K562 (cell line): ENCODE results near the gene EEF1AKMT4. TPM values are rescaled to one million over a fixed set of nuclear protein-coding genes. Genes with fewer than 3 reads are reported as not detected.
A peak's percentile ranks its signal among the peaks of the same experiment; 100 is the strongest.

ENCODE experiments used
- ATAC-seq: fragments of 200-7000 bp; cut with Tn5 transposase; 3 replicates; pipeline ENCODE4 v1.9.1; 2020; ENCODE audit warnings: moderate library complexity
- BruUV-seq: library from RNA; stranded (reverse); fragments of 400-500 nt; replicated peaks from 2 replicates; lab custom pipeline; 2021; lab: Mats Ljungman, UMichigan
- CTCF ChIA-PET: fragments of 300-600 bp; formaldehyde crosslinking; extraction: SDS; loops from one replicate; lab custom pipeline; 2021; ENCODE audit warnings: low intra/inter-chr PET ratio; lab: Yijun Ruan, JAX
- POLR2A ChIA-PET: fragments of 300-600, 350-650 bp; sonication (Branson Sonifier 250); formaldehyde crosslinking; extraction: SDS; loops from one replicate; lab custom pipeline; 2021; ENCODE audit warnings: antibody characterized with exemption, inconsistent platforms; lab: Yijun Ruan, JAX
- DNase-seq, 4 experiments: peaks; one replicate each; pipeline versions ENCODE4 v3.0.0 to v3.0.0-alpha.2; 2011 to 2018; ENCODE audit warnings: low spot score in 3 of 4, mixed read lengths in 3 of 4; ENCODE audit errors: extremely low read depth in 1 of 4
- FAIRE-seq: peaks from 2 replicates; lab custom pipeline; 2011; peaks lifted over from hg19 to GRCh38; lab: Jason Lieb, UNC
- H2AFZ ChIP-seq: 2 replicates; pipeline ENCODE4 v1.6.0; 2011; ENCODE audit warnings: low read depth, low read length, control low read depth, inconsistent platforms
- H3K27ac ChIP-seq: fragments of 200-600 bp; 3 replicates; pipeline ENCODE4 v1.8.0; 2011; ENCODE audit warnings: low read depth, mild to moderate bottlenecking, control low read depth, inconsistent platforms, low read length, moderate library complexity, mixed read lengths; ENCODE audit errors: extremely low read depth
- H3K27me3 ChIP-seq, 2 experiments: fragments of 300-600 bp in 1 of 2; 2 replicates in 1 of 2; 3 replicates in 1 of 2; pipeline versions ENCODE4 v1.6.0 to v1.8.0; 2011; ENCODE audit warnings: inconsistent platforms in 2 of 2, low read length in 2 of 2, mild to moderate bottlenecking in 1 of 2, mixed read lengths in 1 of 2, moderate library complexity in 1 of 2; ENCODE audit not compliant: control insufficient read depth in 2 of 2, insufficient read depth in 2 of 2
- H3K36me3 ChIP-seq: fragments of 300-600 bp; 3 replicates; pipeline ENCODE4 v1.8.0; 2011; ENCODE audit warnings: mild to moderate bottlenecking, low read length, inconsistent platforms; ENCODE audit not compliant: control insufficient read depth, insufficient read depth
- H3K4me1 ChIP-seq, 2 experiments: fragments of 200-600 bp in 1 of 2; replicated peaks in 1 of 2; 2 replicates in 1 of 2; 3 replicates in 1 of 2; pipeline versions ENCODE4 v1.5.1 to v1.8.0; 2011; ENCODE audit warnings: inconsistent platforms in 2 of 2, low read length in 2 of 2, mild to moderate bottlenecking in 1 of 2, mixed read lengths in 1 of 2, moderate library complexity in 1 of 2; ENCODE audit not compliant: control insufficient read depth in 2 of 2, insufficient read depth in 2 of 2
- H3K4me2 ChIP-seq: 2 replicates; pipeline ENCODE4 v1.6.1; 2011; ENCODE audit warnings: low read length, control low read depth, inconsistent platforms, mixed read lengths; ENCODE audit not compliant: insufficient read depth
- H3K4me3 ChIP-seq: fragments of 200-600 bp; sonication (generic), shearing (Covaris generic); 2 replicates; pipeline ENCODE4 v1.5.1; 2016; ENCODE audit warnings: control low read depth, inconsistent platforms
- H3K79me2 ChIP-seq: fragments of 200-600 bp; 3 replicates; pipeline ENCODE4 v1.8.0; 2011; ENCODE audit warnings: low read length, inconsistent platforms; ENCODE audit not compliant: control insufficient read depth, insufficient read depth
- H3K9ac ChIP-seq, 2 experiments: 2 replicates each; pipeline versions ENCODE4 v1.6.0 to v1.6.1; 2011; ENCODE audit warnings: low read depth in 2 of 2, low read length in 2 of 2, control low read depth in 1 of 2, inconsistent platforms in 1 of 2, mild to moderate bottlenecking in 1 of 2, mixed read lengths in 1 of 2; ENCODE audit not compliant: insufficient read depth in 1 of 2
- H3K9me1 ChIP-seq: one replicate; pipeline ENCODE4 v1.6.0; 2011; ENCODE audit warnings: inconsistent platforms, mild to moderate bottlenecking, low read length, moderate library complexity; ENCODE audit not compliant: control insufficient read depth, insufficient read depth
- H3K9me3 ChIP-seq: replicated peaks from 2 replicates; pipeline ENCODE4 v1.5.1; 2011; ENCODE audit warnings: low read depth, low read length, inconsistent platforms; ENCODE audit not compliant: control insufficient read depth, insufficient read depth
- H4K20me1 ChIP-seq: replicated peaks from 2 replicates; pipeline ENCODE4 v1.6.1; 2011; ENCODE audit warnings: low read length, inconsistent platforms, mixed read lengths; ENCODE audit not compliant: control insufficient read depth, insufficient read depth
- BDP1 ChIP-seq: IDR thresholded peaks from 3 replicates; pipeline ENCODE4 v1.6.1; 2011; ENCODE audit not compliant: insufficient read length, insufficient read depth
- CHD4 ChIP-seq: fragments of 200-600 bp; sonication (generic); IDR thresholded peaks from 3 replicates; pipeline ENCODE4 v1.6.1; 2012; ENCODE audit warnings: low read depth, mild to moderate bottlenecking, mixed read lengths, low read length, inconsistent platforms; ENCODE audit not compliant: insufficient read depth, insufficient replicate concordance, poor library complexity, severe bottlenecking
- CLOCK ChIP-seq: fragments of 250-450 bp; sonication (Bioruptor Pico); IDR thresholded peaks from 2 replicates; pipeline ENCODE4 v1.4.0; 2020; ENCODE audit warnings: mild to moderate bottlenecking, moderate library complexity, borderline replicate concordance
- DIDO1 ChIP-seq: fragments of 450-650 bp; IDR thresholded peaks from 2 replicates; pipeline ENCODE4 v1.6.1; 2016; ENCODE audit warnings: low read depth, missing biosample characterization, missing genetic modification characterization
- DMBX1 ChIP-seq: fragments of 250-450 bp; sonication (Bioruptor Pico); IDR thresholded peaks from 2 replicates; pipeline ENCODE4 v1.8.0; 2022; ENCODE audit warnings: inconsistent platforms, mild to moderate bottlenecking, moderate library complexity, borderline replicate concordance
- ETS1 ChIP-seq: conservative IDR thresholded peaks from 2 replicates; pipeline ENCODE4 v1.6.1; 2011; ENCODE audit warnings: low read depth, mild to moderate bottlenecking, low read length; ENCODE audit not compliant: control insufficient read depth
- ETV6 ChIP-seq, 3 experiments: fragments of 150-350 bp in 1 of 3; sonication (generic) in 1 of 3; formaldehyde crosslinking in 1 of 3; IDR thresholded peaks; 2 replicates each; pipeline versions ENCODE4 v1.6.1 to v1.8.0; 2014 to 2022; ENCODE audit warnings: borderline replicate concordance in 2 of 3, low read depth in 2 of 3, antibody characterized with exemption in 1 of 3, low read length in 1 of 3, mild to moderate bottlenecking in 1 of 3, missing genetic modification reagents in 1 of 3
- GTF2A2 ChIP-seq: IDR thresholded peaks from 2 replicates; pipeline ENCODE4 v1.6.1; 2016; ENCODE audit warnings: mild to moderate bottlenecking, missing genetic modification characterization, missing compliant biosample characterization
- HCFC1 ChIP-seq: IDR thresholded peaks from 2 replicates; pipeline ENCODE4 v1.6.1; 2012; ENCODE audit warnings: low read depth, low read length, improper control_type of control experiment
- MAZ ChIP-seq, 2 experiments: fragments of 450-650 bp in 1 of 2; sonication (generic) in 1 of 2; formaldehyde crosslinking; IDR thresholded peaks in 1 of 2; conservative IDR thresholded peaks in 1 of 2; 2 replicates each; pipeline versions ENCODE4 v1.4.0 to v1.5.0; 2020; ENCODE audit warnings: mild to moderate bottlenecking in 1 of 2, missing genetic modification reagents in 1 of 2
- SNRNP70 ChIP-seq: fragments of 200-400 bp; formaldehyde crosslinking; optimal IDR thresholded peaks from 2 replicates; pipeline ENCODE3; 2017; ENCODE audit warnings: low read depth, low read length
- ZC3H4 ChIP-seq: sonication (generic); formaldehyde crosslinking; IDR thresholded peaks from 2 replicates; pipeline ENCODE4 v1.9.0; 2021; ENCODE audit warnings: missing genetic modification reagents, borderline replicate concordance
- ZEB2 ChIP-seq: fragments of 450-650 bp; IDR thresholded peaks from 2 replicates; pipeline ENCODE4 v1.6.1; 2016
- ZFP30 ChIP-seq: fragments of 250-450 bp; sonication (Bioruptor Pico); IDR thresholded peaks from 2 replicates; pipeline ENCODE4 v1.8.0; 2022; ENCODE audit warnings: moderate library complexity, mild to moderate bottlenecking, inconsistent platforms, borderline replicate concordance
- ZNF12 ChIP-seq: sonication (generic); formaldehyde crosslinking; IDR thresholded peaks from 2 replicates; pipeline ENCODE4 v1.4.0; 2020; ENCODE audit warnings: mild to moderate bottlenecking, missing genetic modification reagents
- ZNF551 ChIP-seq: fragments of 250-450 bp; sonication (Bioruptor Pico); IDR thresholded peaks from 2 replicates; pipeline ENCODE4 v1.5.0; 2021; ENCODE audit warnings: mild to moderate bottlenecking, moderate library complexity
- ZNF77 ChIP-seq: fragments of 250-450 bp; sonication (Bioruptor Pico); IDR thresholded peaks from 2 replicates; pipeline ENCODE4 v1.5.0; 2020
- WGBS: fragments of 100-300 bp; shearing (Covaris generic); methylation state at CpG from one replicate; pipeline ENCODE4 v1.1.6; 2016; ENCODE audit warnings: low coverage, mixed read lengths; ENCODE audit not compliant: insufficient coverage; ENCODE audit errors: missing lambda C conversion rate; 5-methylcytosine and 5-hydroxymethylcytosine counted together
- in situ Hi-C: fragments of 300-500 bp; cut with MboI; formaldehyde crosslinking; loops from 4 replicates; pipeline ENCODE4 v1.15.0; 2018; ENCODE audit warnings: inconsistent platforms, mixed read lengths
- intact Hi-C: fragments of 100-400 bp; cut with micrococcal nuclease; formaldehyde crosslinking; loops from 2 replicates; pipeline ENCODE4 v1.14.2; 2022
- polyA plus RNA-seq, 8 experiments: library from polyadenylated mRNA; depleted of rRNA in 4 of 8; stranded (reverse) in 5 of 8; unstranded in 3 of 8; fragments of >200 nt; fragmentation: Nextera tagmentation in 2 of 8; fragmentation: Illumina TruSeq in 1 of 8; extraction: Ambion mirVana in 2 of 8; extraction: Trizol in 1 of 8; gene quantifications; 2 replicates each; pipeline versions ENCODE4 v1.2.1 to v1.2.3, GENCODE V29; 2011 to 2014; ENCODE audit warnings: inconsistent platforms in 1 of 8, missing spikeins in 1 of 8
- total RNA-seq, 7 experiments: library from RNA; depleted of rRNA in 6 of 7; stranded (reverse); fragments of >200 nt in 6 of 7; fragmentation: Illumina TruSeq in 2 of 7; extraction: Trizol in 2 of 7; gene quantifications; 2 replicates each; pipeline versions ENCODE4 v1.2.1 to v1.2.3, GENCODE V29; 2011 to 2021; ENCODE audit warnings: low replicate concordance in 1 of 7

Gene EEF1AKMT4
- total and polyA plus RNA-seq, 9 of the 15 experiments (the other 6 are each of a cell fraction or from before 2014, with no cell fraction given): 10.3 to 49.4 (median 18.9) TPM

- TF ChIP-seq HCFC1 (no peak), MAZ (CRISPR knock-in tag; conservative IDR thresholded peaks at IDR 0.05 in 1 of 2, IDR thresholded peaks at IDR 0.05 in 1 of 2) (peak in 1 of 2 experiments; percentile 52; a peak in 2 of 4 replicates), DIDO1 (tag) (no peak)
- TF ChIP-seq, all 486 proteins: peak for 17
These were observed 40.0 kb downstream of the EEF1AKMT4 start (continued) for GRCh38 chr3:184289426-184289938.

GRCh38 chr3:184290331-184290730 is 40.9 kb downstream of the EEF1AKMT4 start:
- Histone ChIP-seq H3K27me3 (peaks cover 22 to 40% of the 10 kb centered on the region in 2 experiments), H4K20me1 (peaks cover 5% of the 10 kb centered on the region; the same call in 1 of the 2 replicates), H3K9me1 (no peaks in the 10 kb centered on the region), H3K36me3 (no peaks in the 10 kb centered on the region), H3K79me2 (no peaks in the 10 kb centered on the region), H3K4me2 (no peak overlapping the region), H3K27ac (no peak overlapping the region), H3K9me3 (no peaks in the 10 kb centered on the region), H3K4me3 (no peak overlapping the region), H2AFZ (no peak overlapping the region), H3K4me1 (peaks cover 0 to 12% of the 10 kb centered on the region in 2 experiments; a peak in 2 of 5 replicates), H3K9ac (0 out of 4 replicates have a peak overlapping the region, but pooled peaks of 1 of the 2 experiments have one; percentile 19)
- CTCF ChIA-PET: interaction anchor here (1.0 kb wide), 1 partner anchor 40 kb away, joined by 8 read pairs; the partner anchor contains the start of gene EEF1AKMT4
- no TSS peak for BruUV-seq
- in situ Hi-C loops: no loop called here
- no peak for FAIRE-seq
- no peak for DNase-seq
- TF ChIP-seq SNRNP70 (no peak), ZNF551 (no peak), CHD4 (no peak), ZEB2 (no peak), DMBX1 (CRISPR knock-in tag) (no peak), ZNF77 (CRISPR knock-in tag) (no peak), CLOCK (CRISPR knock-in tag) (no peak), ZFP30 (CRISPR knock-in tag) (no peak), ETV6 (IDR thresholded peaks at IDR 0.05; ENCODE audit: borderline replicate concordance in 1 of 2, low read depth in 2 of 2, low read length in 1 of 2) (no peak), ETV6 (CRISPR knock-in tag; IDR thresholded peaks at IDR 0.05; ENCODE audit: borderline replicate concordance) (no peak), ZC3H4 (CRISPR knock-in tag) (no peak), GTF2A2 (no peak), ETS1 (no peak), ZNF12 (CRISPR knock-in tag) (no peak), BDP1 (no peak)
- WGBS: 45% methylated on average over 10 of the region's 10 CpGs
- ATAC-seq: no peak
- intact Hi-C loops: no loop called here
- POLR2A ChIA-PET: interaction anchor here (0.6 kb wide), 1 partner anchor 406 kb away, joined by 5 read pairs; the partner anchor contains the start of gene PARL
